GM12878 (cell line): ENCODE data around the gene CASP6. TPM values are rescaled to one million over a fixed set of nuclear protein-coding genes. Genes with fewer than 3 reads are reported as not detected.

ENCODE experiments used
- CBX5 ChIP-seq: sonication (generic); IDR thresholded peaks from 2 replicates; pipeline ENCODE4 v1.6.1; 2016; ENCODE audit warnings: low read depth, moderate library complexity, mild to moderate bottlenecking, inconsistent platforms
- HDGF ChIP-seq: fragments of 450-650 bp; IDR thresholded peaks from 2 replicates; pipeline ENCODE4 v1.6.1; 2016; ENCODE audit warnings: antibody characterized with exemption
- LARP7 ChIP-seq: fragments of 450-650 bp; IDR thresholded peaks from 2 replicates; pipeline ENCODE4 v1.6.1; 2017; ENCODE audit warnings: mild to moderate bottlenecking
- MEF2A ChIP-seq: IDR thresholded peaks from 2 replicates; pipeline ENCODE4 v1.6.1; 2011; ENCODE audit warnings: low read depth, mild to moderate bottlenecking, low read length, moderate library complexity; ENCODE audit not compliant: insufficient read depth
- NR2C2 ChIP-seq: IDR thresholded peaks from 2 replicates; pipeline ENCODE4 v1.6.1; 2011; ENCODE audit warnings: borderline replicate concordance, low read depth; ENCODE audit not compliant: control insufficient read depth, insufficient read length
- POLR2A ChIP-seq: IDR thresholded peaks from 2 replicates; pipeline ENCODE4 v1.6.1; 2011; ENCODE audit warnings: low read depth, mild to moderate bottlenecking, low read length
- SIN3A ChIP-seq: IDR thresholded peaks from 2 replicates; pipeline ENCODE4 v1.6.1; 2012; ENCODE audit warnings: low read depth, low read length, improper control_type of control experiment
- SMARCA5 ChIP-seq: fragments of 450-650 bp; IDR thresholded peaks from 2 replicates; pipeline ENCODE4 v1.6.1; 2017; ENCODE audit warnings: mild to moderate bottlenecking
- SPI1 ChIP-seq: IDR thresholded peaks from 2 replicates; pipeline ENCODE4 v1.6.1; 2011; ENCODE audit warnings: low read depth, mild to moderate bottlenecking, low read length, moderate library complexity, borderline replicate concordance; ENCODE audit not compliant: insufficient read depth
- STAT1 ChIP-seq: fragments of 450-650 bp; conservative IDR thresholded peaks from 2 replicates; pipeline ENCODE4 v1.6.1; 2014; ENCODE audit warnings: antibody characterized with exemption, mild to moderate bottlenecking
- TAF1 ChIP-seq: IDR thresholded peaks from 2 replicates; pipeline ENCODE4 v1.6.1; 2011; ENCODE audit warnings: mild to moderate bottlenecking, low read depth, low read length, borderline replicate concordance
- TARDBP ChIP-seq: IDR thresholded peaks from 2 replicates; pipeline ENCODE4 v1.6.1; 2016; ENCODE audit warnings: borderline replicate concordance
- TCF12 ChIP-seq: IDR thresholded peaks from 2 replicates; pipeline ENCODE4 v1.6.1; 2011; ENCODE audit warnings: low read depth, mild to moderate bottlenecking, low read length
- ZNF24 ChIP-seq: fragments of 450-650 bp; IDR thresholded peaks from 2 replicates; pipeline ENCODE4 v1.6.1; 2017; ENCODE audit warnings: antibody characterized with exemption, mild to moderate bottlenecking
- ZNF384 ChIP-seq: IDR thresholded peaks from 2 replicates; pipeline ENCODE4 v1.6.1; 2012; ENCODE audit warnings: low read depth, mild to moderate bottlenecking, low read length, improper control_type of control experiment, borderline replicate concordance
- polyA plus RNA-seq, 11 experiments: library from polyadenylated mRNA; depleted of rRNA in 4 of 11; unstranded in 6 of 11; stranded (reverse) in 5 of 11; fragments of >200 nt; fragmentation: Nextera tagmentation in 4 of 11; fragmentation: Illumina TruSeq in 1 of 11; extraction: Ambion mirVana in 4 of 11; extraction: Trizol in 1 of 11; gene quantifications; 1 replicate in 1 of 11; 2 replicates in 10 of 11; pipeline versions ENCODE4 v1.2.1 to v1.2.3, GENCODE V29; 2011 to 2016; ENCODE audit warnings: inconsistent platforms in 2 of 11, missing spikeins in 2 of 11, low read depth in 1 of 11
- total RNA-seq, 4 experiments: library from RNA; depleted of rRNA in 3 of 4; stranded (reverse); fragments of >200 nt in 3 of 4; fragmentation: Illumina TruSeq in 1 of 4; extraction: Trizol in 1 of 4; gene quantifications; 2 replicates each; pipeline versions ENCODE4 v1.2.1 to v1.2.3, GENCODE V29; 2013 to 2021
- TF ChIP-seq, protein P1 (sequence below): fragments of 450-650 bp; IDR thresholded peaks from 2 replicates; pipeline ENCODE4 v1.6.1; 2017; ENCODE audit warnings: antibody characterized with exemption, mild to moderate bottlenecking, moderate library complexity
- TF ChIP-seq, protein P2 (sequence below): fragments of 450-650 bp; IDR thresholded peaks from 2 replicates; pipeline ENCODE4 v1.6.1; 2016; ENCODE audit warnings: mild to moderate bottlenecking
- TF ChIP-seq, protein P3 (sequence below): fragments of 150-350 bp; IDR thresholded peaks from 2 replicates; pipeline ENCODE4 v1.6.1; 2014; ENCODE audit warnings: mild to moderate bottlenecking, low read depth, low read length
- TF ChIP-seq, protein P4 (sequence below): IDR thresholded peaks from 2 replicates; pipeline ENCODE4 v1.6.1; 2011; ENCODE audit warnings: low read depth, low read length, improper control_type of control experiment, borderline replicate concordance

Gene CASP6
- total and polyA plus RNA-seq, 10 of the 15 experiments (the other 5 are each of a cell fraction or from before 2014, with no cell fraction given): 20.0 to 66.8 (median 30.8) TPM

DNA sequence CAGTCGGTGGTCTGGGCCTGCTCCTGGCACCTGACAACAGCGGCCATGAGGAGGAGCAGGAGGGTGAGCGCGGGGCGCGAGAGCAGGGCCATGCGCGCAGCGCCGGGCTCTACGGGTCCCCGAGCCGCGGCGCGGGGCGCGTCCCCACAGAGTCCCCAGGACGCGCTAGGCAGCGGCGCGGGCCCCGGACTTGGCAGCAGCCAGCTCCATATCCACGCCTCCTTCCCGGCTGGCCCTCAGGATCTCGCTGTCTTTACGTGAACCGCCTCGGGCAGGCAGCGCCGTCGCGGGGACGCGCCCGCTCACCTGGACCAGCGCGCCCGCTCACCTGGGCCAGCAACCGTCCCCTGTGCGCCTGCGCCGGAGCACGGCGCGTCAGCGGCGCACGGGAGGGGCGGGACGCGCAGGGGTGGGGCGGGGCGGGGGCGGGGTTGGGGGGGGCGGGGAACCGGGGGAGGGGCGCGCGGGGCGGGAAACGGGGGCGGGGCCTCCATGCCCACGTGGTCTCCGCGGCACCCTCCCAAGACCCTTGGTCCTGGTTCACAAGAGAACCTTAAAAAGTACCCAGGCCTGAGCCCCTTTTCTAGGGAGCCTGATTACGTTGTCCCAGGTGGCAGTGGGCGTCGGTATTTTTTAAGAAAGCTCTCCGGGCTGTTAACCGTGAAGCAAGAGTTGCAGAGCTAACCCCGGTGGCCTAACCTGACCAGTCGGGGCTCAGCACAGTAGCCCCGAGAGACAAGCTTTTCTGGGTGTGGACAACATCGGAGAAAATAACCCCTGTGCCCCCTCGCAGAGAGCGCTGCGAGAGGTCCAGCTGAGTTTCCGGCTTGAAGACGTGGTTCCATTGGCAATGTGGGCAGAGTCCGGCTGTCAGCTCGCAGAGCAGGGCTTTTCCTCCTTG, 26.7 kb upstream of the CASP6 start, which contains the start of gene PLA2G12A (continued):
- TF ChIP-seq, protein P1, sequence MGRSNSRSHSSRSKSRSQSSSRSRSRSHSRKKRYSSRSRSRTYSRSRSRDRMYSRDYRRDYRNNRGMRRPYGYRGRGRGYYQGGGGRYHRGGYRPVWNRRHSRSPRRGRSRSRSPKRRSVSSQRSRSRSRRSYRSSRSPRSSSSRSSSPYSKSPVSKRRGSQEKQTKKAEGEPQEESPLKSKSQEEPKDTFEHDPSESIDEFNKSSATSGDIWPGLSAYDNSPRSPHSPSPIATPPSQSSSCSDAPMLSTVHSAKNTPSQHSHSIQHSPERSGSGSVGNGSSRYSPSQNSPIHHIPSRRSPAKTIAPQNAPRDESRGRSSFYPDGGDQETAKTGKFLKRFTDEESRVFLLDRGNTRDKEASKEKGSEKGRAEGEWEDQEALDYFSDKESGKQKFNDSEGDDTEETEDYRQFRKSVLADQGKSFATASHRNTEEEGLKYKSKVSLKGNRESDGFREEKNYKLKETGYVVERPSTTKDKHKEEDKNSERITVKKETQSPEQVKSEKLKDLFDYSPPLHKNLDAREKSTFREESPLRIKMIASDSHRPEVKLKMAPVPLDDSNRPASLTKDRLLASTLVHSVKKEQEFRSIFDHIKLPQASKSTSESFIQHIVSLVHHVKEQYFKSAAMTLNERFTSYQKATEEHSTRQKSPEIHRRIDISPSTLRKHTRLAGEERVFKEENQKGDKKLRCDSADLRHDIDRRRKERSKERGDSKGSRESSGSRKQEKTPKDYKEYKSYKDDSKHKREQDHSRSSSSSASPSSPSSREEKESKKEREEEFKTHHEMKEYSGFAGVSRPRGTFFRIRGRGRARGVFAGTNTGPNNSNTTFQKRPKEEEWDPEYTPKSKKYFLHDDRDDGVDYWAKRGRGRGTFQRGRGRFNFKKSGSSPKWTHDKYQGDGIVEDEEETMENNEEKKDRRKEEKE: no peak
- TF ChIP-seq, protein P2, sequence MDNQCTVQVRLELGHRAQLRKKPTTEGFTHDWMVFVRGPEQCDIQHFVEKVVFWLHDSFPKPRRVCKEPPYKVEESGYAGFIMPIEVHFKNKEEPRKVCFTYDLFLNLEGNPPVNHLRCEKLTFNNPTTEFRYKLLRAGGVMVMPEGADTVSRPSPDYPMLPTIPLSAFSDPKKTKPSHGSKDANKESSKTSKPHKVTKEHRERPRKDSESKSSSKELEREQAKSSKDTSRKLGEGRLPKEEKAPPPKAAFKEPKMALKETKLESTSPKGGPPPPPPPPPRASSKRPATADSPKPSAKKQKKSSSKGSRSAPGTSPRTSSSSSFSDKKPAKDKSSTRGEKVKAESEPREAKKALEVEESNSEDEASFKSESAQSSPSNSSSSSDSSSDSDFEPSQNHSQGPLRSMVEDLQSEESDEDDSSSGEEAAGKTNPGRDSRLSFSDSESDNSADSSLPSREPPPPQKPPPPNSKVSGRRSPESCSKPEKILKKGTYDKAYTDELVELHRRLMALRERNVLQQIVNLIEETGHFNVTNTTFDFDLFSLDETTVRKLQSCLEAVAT: 0 out of 2 replicates have a peak, but pooled peaks have one; percentile 24
- no peak for TF ChIP-seq NR2C2
- TF ChIP-seq ZNF384: no peak
- TF ChIP-seq HDGF: no peak
- no peak for TF ChIP-seq CBX5
- no peak for TF ChIP-seq MEF2A
- no peak for TF ChIP-seq SIN3A
- TF ChIP-seq, protein P3, sequence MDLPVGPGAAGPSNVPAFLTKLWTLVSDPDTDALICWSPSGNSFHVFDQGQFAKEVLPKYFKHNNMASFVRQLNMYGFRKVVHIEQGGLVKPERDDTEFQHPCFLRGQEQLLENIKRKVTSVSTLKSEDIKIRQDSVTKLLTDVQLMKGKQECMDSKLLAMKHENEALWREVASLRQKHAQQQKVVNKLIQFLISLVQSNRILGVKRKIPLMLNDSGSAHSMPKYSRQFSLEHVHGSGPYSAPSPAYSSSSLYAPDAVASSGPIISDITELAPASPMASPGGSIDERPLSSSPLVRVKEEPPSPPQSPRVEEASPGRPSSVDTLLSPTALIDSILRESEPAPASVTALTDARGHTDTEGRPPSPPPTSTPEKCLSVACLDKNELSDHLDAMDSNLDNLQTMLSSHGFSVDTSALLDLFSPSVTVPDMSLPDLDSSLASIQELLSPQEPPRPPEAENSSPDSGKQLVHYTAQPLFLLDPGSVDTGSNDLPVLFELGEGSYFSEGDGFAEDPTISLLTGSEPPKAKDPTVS: no peak
- no peak for TF ChIP-seq ZNF24
- TF ChIP-seq SPI1: no peak
- no peak for TF ChIP-seq TAF1
- no peak for TF ChIP-seq TCF12
- no peak; the same call in 1 of the 2 replicates for TF ChIP-seq SMARCA5
- TF ChIP-seq STAT1: no peak
- TF ChIP-seq TARDBP: no peak
- TF ChIP-seq LARP7: peak; percentile 67
- TF ChIP-seq POLR2A: peak; percentile 75
- TF ChIP-seq, protein P4, sequence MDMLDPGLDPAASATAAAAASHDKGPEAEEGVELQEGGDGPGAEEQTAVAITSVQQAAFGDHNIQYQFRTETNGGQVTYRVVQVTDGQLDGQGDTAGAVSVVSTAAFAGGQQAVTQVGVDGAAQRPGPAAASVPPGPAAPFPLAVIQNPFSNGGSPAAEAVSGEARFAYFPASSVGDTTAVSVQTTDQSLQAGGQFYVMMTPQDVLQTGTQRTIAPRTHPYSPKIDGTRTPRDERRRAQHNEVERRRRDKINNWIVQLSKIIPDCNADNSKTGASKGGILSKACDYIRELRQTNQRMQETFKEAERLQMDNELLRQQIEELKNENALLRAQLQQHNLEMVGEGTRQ: peak; percentile 49
